ENCODE data around the gene SRP14. TPM values are rescaled to one million over a fixed set of nuclear protein-coding genes. Genes with fewer than 3 reads are reported as not detected.
A peak's percentile ranks its signal among the peaks of the same experiment; 100 is the strongest.

SRP14 gene
- total RNA-seq, 1 donor from 2014 or later = 320 TPM

- Histone ChIP-seq H3K4me2 (ENCODE audit: low read length) (no peak overlapping the region), H3K36me3 (ENCODE audit: insufficient read depth, low read length) (peaks cover 40% of the 10 kb centered on the region), H2AFZ (ENCODE audit: low read depth, low read length) (no peak overlapping the region), H3K9ac (ENCODE audit: low read length) (no peak overlapping the region), H3K27me3 (ENCODE audit: insufficient read depth, low read length) (no peaks in the 10 kb centered on the region), H4K20me1 (ENCODE audit: insufficient read depth, low read length) (no peaks in the 10 kb centered on the region), H3K79me2 (ENCODE audit: insufficient read depth, low read length) (no peaks in the 10 kb centered on the region), H3K4me1 (ENCODE audit: insufficient read depth, low read length) (peaks cover 20% of the 10 kb centered on the region), H3K4me3 (ENCODE audit: insufficient read depth, low read depth, low read length) (no peak overlapping the region), H3K9me3 (ENCODE audit: insufficient read depth, low read depth, low read length) (no peaks in the 10 kb centered on the region), H3K27ac (ENCODE audit: low read depth, low read length) (peak overlapping the region; percentile 23)
- H3K27me3 Mint-ChIP-seq (ENCODE audit: low read depth, unreplicated experiment) = no peaks in the 10 kb centered on the region
- H3K27ac Mint-ChIP-seq (ENCODE audit: unreplicated experiment) = no peak overlapping the region
- H3K36me3 Mint-ChIP-seq (ENCODE audit: low read depth, unreplicated experiment) = peaks cover 12% of the 10 kb centered on the region
- H3K4me1 Mint-ChIP-seq (ENCODE audit: low read depth, unreplicated experiment) = peaks cover 25% of the 10 kb centered on the region
- TF ChIP-seq EZH2 (IDR thresholded peaks at IDR 0.05; ENCODE audit: insufficient read depth, low read length) (no peak), CTCF (IDR thresholded peaks at IDR 0.05; ENCODE audit: insufficient read depth, low read depth, low read length) (no peak)
- H3K4me3 Mint-ChIP-seq (ENCODE audit: unreplicated experiment) = no peak overlapping the region
- DNase-seq (ENCODE audit: low read depth) (peak; percentile 37), FAIRE-seq (no peak)
- H3K9me3 Mint-ChIP-seq (ENCODE audit: unreplicated experiment) = no peaks in the 10 kb centered on the region
Measured at GRCh38 chr15:40002295-40002694, 36.7 kb downstream of the SRP14 start.

- Histone ChIP-seq H3K4me2 (ENCODE audit: low read length) (no peak overlapping the region), H3K4me1 (ENCODE audit: insufficient read depth, low read length) (peaks cover 15% of the 10 kb centered on the region), H3K9me3 (ENCODE audit: insufficient read depth, low read depth, low read length) (no peaks in the 10 kb centered on the region), H3K27me3 (ENCODE audit: insufficient read depth, low read length) (no peaks in the 10 kb centered on the region), H3K4me3 (ENCODE audit: insufficient read depth, low read depth, low read length) (no peak overlapping the region), H2AFZ (ENCODE audit: low read depth, low read length) (no peak overlapping the region), H3K79me2 (ENCODE audit: insufficient read depth, low read length) (no peaks in the 10 kb centered on the region), H3K36me3 (ENCODE audit: insufficient read depth, low read length) (peaks cover 36% of the 10 kb centered on the region), H3K9ac (ENCODE audit: low read length) (no peak overlapping the region), H4K20me1 (ENCODE audit: insufficient read depth, low read length) (no peaks in the 10 kb centered on the region), H3K27ac (ENCODE audit: low read depth, low read length) (no peak overlapping the region)
- H3K36me3 Mint-ChIP-seq (ENCODE audit: low read depth, unreplicated experiment) = peaks cover 11% of the 10 kb centered on the region
- H3K4me1 Mint-ChIP-seq (ENCODE audit: low read depth, unreplicated experiment) = peaks cover 10% of the 10 kb centered on the region
- H3K9me3 Mint-ChIP-seq (ENCODE audit: unreplicated experiment) = no peaks in the 10 kb centered on the region
- TF ChIP-seq EZH2 (IDR thresholded peaks at IDR 0.05; ENCODE audit: insufficient read depth, low read length) (no peak), CTCF (IDR thresholded peaks at IDR 0.05; ENCODE audit: insufficient read depth, low read depth, low read length) (no peak)
- H3K27ac Mint-ChIP-seq (ENCODE audit: unreplicated experiment) = no peak overlapping the region
- no peak overlapping the region for H3K4me3 Mint-ChIP-seq (ENCODE audit: unreplicated experiment)
- H3K27me3 Mint-ChIP-seq (ENCODE audit: low read depth, unreplicated experiment) = no peaks in the 10 kb centered on the region
- FAIRE-seq (peak; percentile 39), DNase-seq (ENCODE audit: low read depth) (peak; percentile 26)
Measured at GRCh38 chr15:39999538-40000200, 39.3 kb downstream of the SRP14 start.

GRCh38 chr15:39998511-39999077, 40.4 kb downstream of the SRP14 start:
- H3K36me3 ChIP-seq (ENCODE audit: insufficient read depth, low read length) = peaks cover 28% of the 10 kb centered on the region
- no peaks in the 10 kb centered on the region for H3K79me2 ChIP-seq (ENCODE audit: insufficient read depth, low read length)
- H4K20me1 ChIP-seq (ENCODE audit: insufficient read depth, low read length) = no peaks in the 10 kb centered on the region
- DNase-seq (ENCODE audit: low read depth) = no peak
- no peaks in the 10 kb centered on the region for H3K9me3 ChIP-seq (ENCODE audit: insufficient read depth, low read depth, low read length)
- peaks cover 15% of the 10 kb centered on the region for H3K4me1 ChIP-seq (ENCODE audit: insufficient read depth, low read length)
- Mint-ChIP-seq H3K27me3 (ENCODE audit: low read depth, unreplicated experiment) (no peaks in the 10 kb centered on the region), H3K27ac (ENCODE audit: unreplicated experiment) (no peak overlapping the region), H3K36me3 (ENCODE audit: low read depth, unreplicated experiment) (peaks cover 13% of the 10 kb centered on the region), H3K9me3 (ENCODE audit: unreplicated experiment) (no peaks in the 10 kb centered on the region), H3K4me1 (ENCODE audit: low read depth, unreplicated experiment) (peaks cover 8% of the 10 kb centered on the region), H3K4me3 (ENCODE audit: unreplicated experiment) (no peak overlapping the region)
- H2AFZ ChIP-seq (ENCODE audit: low read depth, low read length) = no peak overlapping the region
- no peak overlapping the region for H3K4me2 ChIP-seq (ENCODE audit: low read length)
- no peak overlapping the region for H3K4me3 ChIP-seq (ENCODE audit: insufficient read depth, low read depth, low read length)
- H3K9ac ChIP-seq (ENCODE audit: low read length) = no peak overlapping the region
- no peaks in the 10 kb centered on the region for H3K27me3 ChIP-seq (ENCODE audit: insufficient read depth, low read length)
- no peak for FAIRE-seq
- no peak for TF ChIP-seq EZH2 (IDR thresholded peaks at IDR 0.05; ENCODE audit: insufficient read depth, low read length)
- TF ChIP-seq CTCF (IDR thresholded peaks at IDR 0.05; ENCODE audit: insufficient read depth, low read depth, low read length) = no peak
- H3K27ac ChIP-seq (ENCODE audit: low read depth, low read length) = no peak overlapping the region
